Right lobe of liver (tissue), 4 donors: ENCODE results near the gene GRAMD2B.

ENCODE experiments used
- POLR2A ChIP-seq: fragments of 450-650 bp; IDR thresholded peaks from one replicate; pipeline ENCODE4 v1.6.1; 2017; ENCODE audit warnings: antibody characterized with exemption, mild to moderate bottlenecking
- TF ChIP-seq, protein P1 (sequence below), 4 donors: fragments of 200-600 bp in 3 of 4; fragments of 450-650 bp in 1 of 4; IDR thresholded peaks; one replicate each; pipeline versions ENCODE4 v1.5.1 to v1.8.0; 2016 to 2022; ENCODE audit warnings: antibody characterized with exemption in 4 of 4, mild to moderate bottlenecking in 2 of 4
- donor health status: DM: no; HTN: no; CAD: no.
- donor health status: DM: no; HTN: no; CAD: no.
- donor health status: DM: no; HTN: yes; CAD: no.

DNA sequence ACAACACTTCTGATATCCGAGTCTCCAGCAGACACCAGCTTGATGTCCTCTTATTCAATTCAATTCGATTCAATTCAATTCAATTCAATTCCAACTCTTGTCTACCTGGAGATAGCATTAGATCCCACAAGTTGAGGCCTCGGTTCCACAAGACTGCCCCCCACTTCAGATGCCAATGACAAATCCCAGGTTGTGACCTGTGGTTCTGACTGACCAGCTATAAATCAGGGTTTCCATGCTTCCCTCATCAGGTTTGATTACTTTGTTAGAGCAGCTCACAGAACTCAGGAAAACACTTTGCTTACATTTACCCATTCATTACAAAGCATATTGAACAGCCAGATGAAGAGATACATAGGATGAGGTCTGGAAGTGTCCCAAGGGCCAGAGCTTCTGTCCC is 89.2 kb downstream of the GRAMD2B start:
- no peak for TF ChIP-seq POLR2A
- TF ChIP-seq, protein P1, sequence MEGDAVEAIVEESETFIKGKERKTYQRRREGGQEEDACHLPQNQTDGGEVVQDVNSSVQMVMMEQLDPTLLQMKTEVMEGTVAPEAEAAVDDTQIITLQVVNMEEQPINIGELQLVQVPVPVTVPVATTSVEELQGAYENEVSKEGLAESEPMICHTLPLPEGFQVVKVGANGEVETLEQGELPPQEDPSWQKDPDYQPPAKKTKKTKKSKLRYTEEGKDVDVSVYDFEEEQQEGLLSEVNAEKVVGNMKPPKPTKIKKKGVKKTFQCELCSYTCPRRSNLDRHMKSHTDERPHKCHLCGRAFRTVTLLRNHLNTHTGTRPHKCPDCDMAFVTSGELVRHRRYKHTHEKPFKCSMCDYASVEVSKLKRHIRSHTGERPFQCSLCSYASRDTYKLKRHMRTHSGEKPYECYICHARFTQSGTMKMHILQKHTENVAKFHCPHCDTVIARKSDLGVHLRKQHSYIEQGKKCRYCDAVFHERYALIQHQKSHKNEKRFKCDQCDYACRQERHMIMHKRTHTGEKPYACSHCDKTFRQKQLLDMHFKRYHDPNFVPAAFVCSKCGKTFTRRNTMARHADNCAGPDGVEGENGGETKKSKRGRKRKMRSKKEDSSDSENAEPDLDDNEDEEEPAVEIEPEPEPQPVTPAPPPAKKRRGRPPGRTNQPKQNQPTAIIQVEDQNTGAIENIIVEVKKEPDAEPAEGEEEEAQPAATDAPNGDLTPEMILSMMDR (IDR thresholded peaks at IDR 0.05): no peak
